H54 (cell line): ENCODE measurements around the gene IRS1.
"Not testable (repeated sequence)": the region's sequence is repeated elsewhere in the genome, so short reads cannot be mapped to it uniquely, and the experiment has no call there.

Experiments used
- DNase-seq: peaks from one replicate; pipeline ENCODE4 v3.0.0; 2011; ENCODE audit warnings: low spot score, mixed read lengths; ENCODE audit not compliant: insufficient read length
- FAIRE-seq: peaks from 3 replicates; lab custom pipeline; 2011; peaks lifted over from hg19 to GRCh38; lab: Jason Lieb, UNC
- POLR2A ChIP-seq: IDR thresholded peaks from 2 replicates; pipeline ENCODE4 v1.6.1; 2011; ENCODE audit warnings: low read depth, mild to moderate bottlenecking, low read length

IRS1 gene

DNA sequence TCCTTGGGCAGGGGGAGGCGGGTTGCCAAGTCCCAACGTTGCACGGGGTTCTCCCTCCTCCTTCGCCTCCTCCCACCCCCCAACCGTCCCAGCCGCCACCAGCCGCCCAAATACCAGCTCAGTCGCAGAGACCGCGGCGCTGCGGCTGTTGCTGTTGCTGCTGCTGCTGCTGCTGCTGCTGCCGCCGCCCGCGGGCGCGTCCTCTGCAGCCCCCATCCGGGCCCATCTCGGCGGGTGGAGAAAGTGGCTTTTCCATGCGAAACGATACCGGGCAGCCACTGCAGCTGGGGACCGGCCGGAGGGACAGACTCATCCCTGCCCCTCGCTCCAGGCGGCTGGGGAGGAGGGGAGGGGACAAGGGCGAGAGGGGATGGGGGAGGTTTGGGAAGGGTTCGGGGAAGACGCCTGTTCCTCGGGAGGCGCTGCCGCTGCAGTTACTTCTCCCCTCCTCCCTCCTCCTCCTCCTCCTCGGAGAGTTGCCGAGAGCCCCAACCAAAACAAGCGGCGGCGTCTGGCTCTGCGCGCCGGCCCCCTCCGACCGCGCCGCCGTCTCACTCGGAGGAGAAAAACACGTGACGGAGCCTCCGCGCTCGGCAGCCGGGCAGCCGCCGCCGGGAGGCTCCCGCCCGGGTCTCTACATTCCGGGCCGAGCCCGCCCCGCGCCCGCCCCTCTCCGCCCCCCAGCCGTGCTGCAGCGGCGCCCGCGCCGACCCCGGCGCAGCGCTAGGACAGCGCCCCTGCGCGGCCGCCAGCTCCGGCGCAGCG, at the start of gene IRS1:
IRS1 (minus strand) TSS at position 610 of the 765 bp plus-strand sequence. CDS start 1,082 bp downstream, outside the sequence.
- FAIRE-seq, result no peak
- TF ChIP-seq POLR2A, result peak; percentile 35; the same call in 1 of the 2 replicates

DNA sequence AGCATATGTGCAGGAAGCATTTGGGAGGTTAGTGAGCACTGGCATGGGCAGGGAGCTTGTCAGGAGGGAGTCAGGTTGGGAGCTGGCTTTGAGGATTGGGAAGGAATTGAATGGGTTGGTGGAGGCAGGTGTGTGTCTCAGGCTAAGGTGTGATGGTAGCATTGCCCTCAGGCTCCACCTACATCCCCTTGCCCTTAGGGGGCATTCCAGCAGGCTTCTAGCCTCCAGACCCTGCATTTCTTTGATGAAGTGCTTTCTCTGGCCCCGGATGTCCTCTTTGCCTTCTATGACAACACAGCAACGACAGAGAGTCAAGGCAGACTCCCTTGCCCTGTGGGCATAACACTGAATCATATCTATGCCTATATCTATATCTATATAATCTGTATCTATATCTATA, 49.7 kb upstream of the IRS1 start:
- DNase-seq (no peak), FAIRE-seq (no peak)
- no peak for TF ChIP-seq POLR2A

More for the DNA sequence above, at the start of gene IRS1:
- DNase-seq, result peak; percentile 77

- FAIRE-seq, result no peak
- no peak for TF ChIP-seq POLR2A
- no peak for DNase-seq
Observed at GRCh38 chr2:226847511-226847910, 47.9 kb upstream of the IRS1 start.

- FAIRE-seq (no peak), DNase-seq (no peak)
- no peak for TF ChIP-seq POLR2A
Observed at GRCh38 chr2:226847090-226847489, 47.5 kb upstream of the IRS1 start.

DNA sequence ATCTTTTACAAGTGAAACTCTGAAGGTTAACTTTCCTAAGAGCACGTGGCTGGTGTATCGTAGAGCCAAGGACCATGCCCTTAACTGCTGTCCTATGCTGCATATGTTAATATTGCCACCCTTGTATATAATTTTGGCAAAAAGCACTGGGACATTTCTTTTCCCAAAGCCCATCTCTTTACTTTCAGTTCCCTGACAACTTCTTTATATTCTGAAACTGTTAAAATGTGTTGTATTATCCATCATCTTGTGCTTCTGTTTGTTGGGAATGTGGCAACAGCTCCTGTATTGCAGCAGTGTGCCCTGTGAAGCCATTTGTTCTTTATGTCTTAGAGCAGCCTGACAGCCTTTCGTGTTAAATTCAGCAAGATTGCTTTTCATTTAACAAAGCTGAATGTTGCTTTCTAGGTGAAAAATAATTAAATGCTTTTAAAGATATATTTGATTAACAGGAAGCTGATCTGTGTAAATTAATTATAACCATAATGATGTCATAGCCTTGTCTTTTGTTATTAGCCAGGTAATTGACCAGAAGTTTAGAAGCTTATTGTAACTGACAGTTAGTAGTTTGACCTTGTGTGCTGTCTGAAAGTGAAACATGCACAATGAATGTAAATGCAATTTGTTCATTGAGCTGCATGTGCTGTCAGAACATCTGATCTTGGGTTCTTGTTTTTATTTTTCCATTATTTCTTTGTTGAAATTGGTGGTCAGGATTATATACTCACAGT, 45.9 kb upstream of the IRS1 start:
- TF ChIP-seq POLR2A, result no peak
- FAIRE-seq (no peak), DNase-seq (no peak)

GRCh38 chr2:226843001-226843400, 43.4 kb upstream of the IRS1 start:
- not testable (repeated sequence) for DNase-seq, FAIRE-seq

GRCh38 chr2:226839951-226840350, 40.3 kb upstream of the IRS1 start:
- FAIRE-seq, result no peak
- no peak for TF ChIP-seq POLR2A
- no peak for DNase-seq

DNA sequence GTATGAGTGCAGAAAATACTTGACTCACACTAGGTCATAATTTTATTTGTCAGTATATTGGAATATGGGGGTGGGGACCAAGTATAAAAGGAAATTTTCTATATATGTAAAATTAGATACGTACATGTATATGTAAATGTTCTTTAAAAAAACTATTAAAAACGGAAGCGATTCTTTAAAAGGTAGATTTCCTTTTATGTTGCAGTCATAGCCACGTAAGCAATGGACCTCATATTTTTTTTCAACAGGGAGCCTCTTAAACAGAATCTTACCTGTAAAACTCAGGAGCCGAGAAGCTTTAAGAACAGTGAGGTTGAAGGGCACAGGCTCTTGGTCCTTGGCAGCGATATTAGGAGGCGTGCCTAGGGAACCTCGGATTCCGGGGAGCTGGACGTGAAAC, 39.5 kb upstream of the IRS1 start:
- DNase-seq (no peak), FAIRE-seq (no peak)
- no peak for TF ChIP-seq POLR2A

DNA sequence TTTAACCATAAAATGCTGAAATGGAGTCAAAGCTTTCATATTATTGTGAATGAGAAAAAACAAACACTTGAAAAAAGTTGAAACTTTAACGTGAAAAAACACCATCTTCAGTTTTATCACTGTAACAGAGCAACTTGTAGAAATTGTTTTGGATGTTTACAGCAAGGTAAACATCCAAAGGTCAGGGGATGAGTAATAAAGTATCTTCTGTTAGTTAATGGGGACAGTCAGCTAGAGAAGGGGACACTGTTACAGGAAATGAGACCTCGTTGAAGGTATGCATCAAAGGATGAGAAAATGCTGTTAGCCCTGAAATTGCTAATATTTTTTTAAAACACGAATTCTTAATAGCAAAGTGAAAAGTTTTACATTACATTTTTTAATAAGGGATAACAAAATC, 39.1 kb upstream of the IRS1 start:
- FAIRE-seq (no peak), DNase-seq (no peak)
- no peak for TF ChIP-seq POLR2A

- TF ChIP-seq POLR2A, result no peak
- no peak for FAIRE-seq
- no peak for DNase-seq
Observed at GRCh38 chr2:226837787-226838603, 38.4 kb upstream of the IRS1 start.

GRCh38 chr2:226837334-226837733, 37.7 kb upstream of the IRS1 start:
- DNase-seq (no peak), FAIRE-seq (no peak)
- no peak for TF ChIP-seq POLR2A

- no peak for TF ChIP-seq POLR2A
- FAIRE-seq (no peak), DNase-seq (no peak)
Observed at GRCh38 chr2:226836548-226836885, 36.9 kb upstream of the IRS1 start.

DNA sequence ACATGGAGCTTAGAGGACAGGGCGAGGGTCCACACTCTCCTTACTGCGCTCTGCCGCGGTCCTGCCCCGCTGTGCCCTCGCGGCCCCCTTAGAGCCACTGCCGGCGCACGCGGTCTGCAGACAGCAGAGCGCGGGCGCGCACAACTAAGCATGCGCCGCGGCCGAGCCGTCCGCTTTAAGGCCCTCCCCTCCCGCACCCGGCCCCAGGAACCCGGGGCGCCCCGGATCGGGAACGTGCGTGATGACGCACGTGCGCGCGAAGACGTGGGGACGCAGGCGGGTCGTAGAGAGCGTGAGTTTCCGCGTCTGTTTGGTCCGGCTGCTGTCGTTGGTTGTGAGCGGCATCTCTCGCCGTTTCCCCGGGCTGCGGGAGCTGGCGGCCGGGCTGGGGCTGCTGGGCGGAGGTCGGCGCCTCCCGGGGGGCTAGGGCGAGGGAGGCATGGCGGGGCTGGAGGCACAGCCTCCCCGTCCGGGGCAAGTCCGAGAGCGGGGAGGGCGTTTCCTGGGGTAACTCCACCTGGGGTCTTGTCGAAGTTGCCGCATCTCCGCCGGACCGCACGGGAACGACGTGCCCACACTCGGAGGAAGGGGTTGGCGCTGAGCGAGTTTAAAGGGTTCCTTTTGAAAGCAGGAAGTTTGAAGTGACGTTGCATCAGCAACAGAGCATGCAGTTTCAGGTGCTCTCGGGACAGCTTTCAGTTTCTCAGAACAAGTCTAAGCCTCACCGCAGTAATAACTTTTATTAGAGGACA, 36.4 kb upstream of the IRS1 start, which contains the start of gene RHBDD1:
RHBDD1 (plus strand) TSS at position 259 of the 752 bp plus-strand sequence. CDS start 28,640 bp downstream, outside the sequence.
- DNase-seq, result peak; percentile 82
- TF ChIP-seq POLR2A, result peak; percentile 92
- FAIRE-seq, result peak; percentile 89
